B cell (primary cell): ENCODE data around the gene ISOC2. TPM values are rescaled to one million over a fixed set of nuclear protein-coding genes. Genes with fewer than 3 reads are reported as not detected.

Experiments
- ATAC-seq: fragments of 200-7000 bp; cut with Tn5 transposase; one replicate; pipeline ENCODE4 v1.10.0; 2021; ENCODE audit warnings: low read depth, mild to moderate bottlenecking, moderate number of reproducible peaks, moderate library complexity
- CTCF ChIA-PET: fragments of 350-600 bp; sonication (Branson Sonifier 250); formaldehyde crosslinking; loops from one replicate; lab custom pipeline; 2021; ENCODE audit warnings: antibody characterized with exemption, inconsistent platforms; lab: Charles Lee
- POLR2A ChIA-PET: fragments of 350-600 bp; sonication (Branson Sonifier 250); formaldehyde crosslinking; loops from one replicate; lab custom pipeline; 2021; ENCODE audit warnings: antibody characterized with exemption; lab: Charles Lee
- DNase-seq: peaks from one replicate; pipeline ENCODE4 v3.0.0; 2013
- H2AFZ ChIP-seq: 2 replicates; pipeline ENCODE4 v1.6.1; 2012; ENCODE audit warnings: mild to moderate bottlenecking, low read depth, low read length; ENCODE audit not compliant: insufficient read depth, poor library complexity, severe bottlenecking
- H3K27ac ChIP-seq, 2 donors: 1 replicate in 1 of 2; 2 replicates in 1 of 2; pipeline ENCODE4 v1.5.1; 2012 to 2013; ENCODE audit warnings: low read length in 2 of 2, mild to moderate bottlenecking in 2 of 2, moderate library complexity in 1 of 2
- H3K27me3 ChIP-seq, 4 experiments: fragments of 200-600 bp in 1 of 4; sonication (generic) in 1 of 4; replicated peaks in 1 of 4; 1 replicate in 2 of 4; 2 replicates in 2 of 4; pipeline versions ENCODE4 v1.6.1 to v1.7.0; 2013 to 2016; ENCODE audit warnings: low read length in 3 of 4, mild to moderate bottlenecking in 2 of 4, mixed read lengths in 1 of 4, moderate library complexity in 1 of 4; ENCODE audit not compliant: insufficient read depth in 4 of 4, control insufficient read depth in 3 of 4; ENCODE audit errors: control extremely low read depth in 1 of 4
- H3K36me3 ChIP-seq, 2 experiments: replicated peaks in 1 of 2; 1 replicate in 1 of 2; 2 replicates in 1 of 2; pipeline versions ENCODE4 v1.6.1 to v1.7.1; 2013; ENCODE audit warnings: low read length in 1 of 2; ENCODE audit not compliant: insufficient read depth in 2 of 2, control insufficient read depth in 1 of 2; ENCODE audit errors: control extremely low read depth in 1 of 2, extremely low read depth in 1 of 2
- H3K4me1 ChIP-seq, 2 donors: fragments of 200-600 bp in 1 of 2; sonication (generic) in 1 of 2; 1 replicate in 1 of 2; 2 replicates in 1 of 2; pipeline versions ENCODE4 v1.5.1 to v1.6.1; 2013 to 2017; ENCODE audit warnings: low read length in 2 of 2; ENCODE audit not compliant: control insufficient read depth in 2 of 2, insufficient read depth in 2 of 2
- H3K4me2 ChIP-seq: replicated peaks from 2 replicates; pipeline ENCODE3; 2012; ENCODE audit warnings: mild to moderate bottlenecking, low read depth, low read length; ENCODE audit not compliant: poor library complexity, severe bottlenecking
- H3K4me3 ChIP-seq, 5 experiments: fragments of 200-600 bp in 1 of 5; sonication (generic) in 1 of 5; 1 replicate in 3 of 5; 2 replicates in 2 of 5; pipeline versions ENCODE4 v1.5.1 to v1.7.0; 2011 to 2016; ENCODE audit warnings: low read length in 4 of 5, mild to moderate bottlenecking in 4 of 5, low read depth in 2 of 5, control low read depth in 1 of 5, moderate library complexity in 1 of 5; ENCODE audit not compliant: insufficient read depth in 1 of 5; ENCODE audit errors: control extremely low read depth in 1 of 5, extremely low read depth in 1 of 5
- H3K79me2 ChIP-seq: fragments of 200-600 bp; sonication (generic); one replicate; pipeline ENCODE4 v1.6.0; 2016; ENCODE audit warnings: low read length; ENCODE audit not compliant: control insufficient read depth, insufficient read depth
- H3K9ac ChIP-seq: fragments of 200-600 bp; sonication (generic); 2 replicates; pipeline ENCODE4 v1.6.1; 2017; ENCODE audit warnings: mild to moderate bottlenecking, low read length, moderate library complexity
- H3K9me3 ChIP-seq, 3 donors: one replicate each; pipeline versions ENCODE4 v1.6.1 to v1.7.1; 2013; ENCODE audit warnings: low read length in 2 of 3; ENCODE audit not compliant: control insufficient read depth in 2 of 3, insufficient read depth in 1 of 3; ENCODE audit errors: control extremely low read depth in 1 of 3
- H4K20me1 ChIP-seq: 2 replicates; pipeline ENCODE4 v1.6.0; 2012; ENCODE audit warnings: mild to moderate bottlenecking, low read length; ENCODE audit not compliant: insufficient read depth, control insufficient read depth, poor library complexity, severe bottlenecking
- H3K27ac Mint-ChIP-seq: one replicate; pipeline ENCODE4 v1.8.0; 2021; ENCODE audit warnings: mixed read lengths
- H3K27me3 Mint-ChIP-seq: one replicate; pipeline ENCODE4 v1.8.0; 2021; ENCODE audit warnings: mixed read lengths
- H3K4me1 Mint-ChIP-seq: one replicate; pipeline ENCODE4 v1.8.0; 2021; ENCODE audit warnings: mixed read lengths
- H3K4me3 Mint-ChIP-seq: one replicate; pipeline ENCODE4 v1.8.0; 2021; ENCODE audit warnings: mixed read lengths
- H3K9me3 Mint-ChIP-seq: one replicate; pipeline ENCODE4 v1.8.0; 2022; ENCODE audit warnings: mixed read lengths; ENCODE audit not compliant: insufficient read depth
- CTCF ChIP-seq: fragments of 200-600 bp; IDR thresholded peaks from one replicate; pipeline ENCODE4 v1.8.0; 2022; ENCODE audit warnings: antibody characterized with exemption, mild to moderate bottlenecking
- EZH2 ChIP-seq: IDR thresholded peaks from 2 replicates; pipeline ENCODE4 v1.6.1; 2012; ENCODE audit warnings: borderline replicate concordance, low read depth, mild to moderate bottlenecking, moderate library complexity, low read length; ENCODE audit not compliant: insufficient read depth, poor library complexity, severe bottlenecking
- WGBS: methylation state at CpG from one replicate; pipeline ENCODE4 v1.1.5; 2013; ENCODE audit warnings: missing lambda C conversion rate; ENCODE audit not compliant: insufficient coverage; 5-methylcytosine and 5-hydroxymethylcytosine counted together
- intact Hi-C: fragments of 100-400 bp; cut with micrococcal nuclease; formaldehyde crosslinking; loops from one replicate; pipeline ENCODE4 v1.10.0; 2022
- polyA plus RNA-seq: library from polyadenylated mRNA; depleted of rRNA; stranded (reverse); fragments of >200 nt; gene quantifications from 2 replicates; pipeline ENCODE4 v1.2.3, GENCODE V29; 2012
- total RNA-seq, 2 donors: library from RNA; stranded (reverse); fragments of 120-200 nt in 1 of 2; gene quantifications; 1 replicate in 1 of 2; 2 replicates in 1 of 2; pipeline versions ENCODE4 v1.2.3 to v1.2.4, GENCODE V29; 2013 to 2022

ISOC2 gene
- total and polyA plus RNA-seq, 2 donors (not counting 1 experiment from before 2014, with no cell fraction given) = 10.0 to 27.6 TPM

- ATAC-seq = no peak
- DNase-seq = no peak
- peak overlapping the region; percentile 87 for H3K4me3 Mint-ChIP-seq
- Histone ChIP-seq H3K9me3 (peaks cover 0 to 3% (median 0%) of the 10 kb centered on the region in 3 donors), H2AFZ (peak overlapping the region; percentile 77), H3K79me2 (no peaks in the 10 kb centered on the region), H3K27me3 (no peaks in the 10 kb centered on the region), H4K20me1 (no peaks in the 10 kb centered on the region), H3K4me3 (peak overlapping the region; percentile 48 to 69 (median 61)), H3K9ac (peak overlapping the region; percentile 64), H3K27ac (peak overlapping the region; percentile 37 to 70), H3K4me2 (peak overlapping the region; percentile 89), H3K4me1 (peaks cover 10 to 14% of the 10 kb centered on the region in 2 donors), H3K36me3 (no peaks in the 10 kb centered on the region)
- 9% methylated on average over 22 of the region's 27 CpGs for WGBS
- intact Hi-C loops = loop anchor here (1.0 to 5.0 kb wide), 7 partner anchors 14 to 203 kb away; partner anchors contain the start of genes HSPBP1, KMT5C, PPP6R1 and UBE2S
- peaks cover 20% of the 10 kb centered on the region for H3K4me1 Mint-ChIP-seq
- peak overlapping the region; percentile 81 for H3K27ac Mint-ChIP-seq
- H3K27me3 Mint-ChIP-seq = no peaks in the 10 kb centered on the region
- CTCF ChIA-PET = interaction anchor here (0.6 to 2.3 kb wide), 9 partner anchors 9 to 321 kb away, joined by 3 to 18 read pairs (median 4); partner anchors contain the start of genes PPP6R1 and ZNF628
- no peaks in the 10 kb centered on the region for H3K9me3 Mint-ChIP-seq
- POLR2A ChIA-PET = interaction anchor here (0.6 to 1.1 kb wide), 8 partner anchors 14 to 923 kb away, joined by 3 to 14 read pairs (median 4); partner anchors contain the start of genes FIZ1, TMEM238, ZNF524 and ZNF628
- TF ChIP-seq EZH2 = no peak
- no peak for TF ChIP-seq CTCF
Measured at GRCh38 chr19:55461974-55462626, 658 bp upstream of the ISOC2 start.
